Endothelial cell of umbilical vein (primary cell): ENCODE measurements around the gene ASB17. TPM values are rescaled to one million over a fixed set of nuclear protein-coding genes. Genes with fewer than 3 reads are reported as not detected.

Source experiments
- Bru-seq: library from RNA; stranded (reverse); fragments of 400-500 nt; gene quantifications from one replicate; lab custom pipeline; 2021; lab: Mats Ljungman, UMichigan
- BruChase-seq, 2 experiments: library from RNA; stranded (reverse); fragments of 400-500 nt; gene quantifications; one replicate each; lab custom pipeline; 2021; lab: Mats Ljungman, UMichigan
- BruUV-seq: library from RNA; stranded (reverse); fragments of 400-500 nt; replicated peaks from 2 replicates; lab custom pipeline; 2021; lab: Mats Ljungman, UMichigan
- CTCF ChIA-PET: fragments of 300-600, 350-600 bp; sonication (Branson Sonifier 250); formaldehyde crosslinking; loops from one replicate; lab custom pipeline; 2021; ENCODE audit warnings: antibody characterized with exemption, inconsistent platforms; lab: Charles Lee
- POLR2A ChIA-PET: fragments of 300-600, 350-600 bp; sonication (Branson Sonifier 250); formaldehyde crosslinking; loops from one replicate; lab custom pipeline; 2021; ENCODE audit warnings: antibody characterized with exemption, inconsistent platforms; lab: Charles Lee
- DNase-seq: peaks from one replicate; pipeline ENCODE4 v3.0.0-alpha.2; 2011; ENCODE audit warnings: low read depth, low spot score
- FAIRE-seq: peaks from 2 replicates; lab custom pipeline; 2011; peaks lifted over from hg19 to GRCh38; lab: Jason Lieb, UNC
- H2AFZ ChIP-seq: 2 replicates; pipeline ENCODE4 v1.6.0; 2012; ENCODE audit warnings: low read depth, low read length, control low read depth, inconsistent platforms
- H3K27ac ChIP-seq: 2 replicates; pipeline ENCODE4 v1.5.1; 2011; ENCODE audit warnings: low read depth, mild to moderate bottlenecking, control low read depth, low read length, moderate library complexity; ENCODE audit not compliant: insufficient read depth
- H3K27me3 ChIP-seq, 2 experiments: 2 replicates each; pipeline versions ENCODE4 v1.6.0 to v1.6.1; 2011; ENCODE audit warnings: low read length in 2 of 2, mixed read lengths in 1 of 2; ENCODE audit not compliant: control insufficient read depth in 2 of 2, insufficient read depth in 2 of 2
- H3K36me3 ChIP-seq, 2 experiments: 2 replicates in 1 of 2; 3 replicates in 1 of 2; pipeline ENCODE4 v1.5.1; 2011; ENCODE audit warnings: low read length in 2 of 2, mild to moderate bottlenecking in 1 of 2, moderate library complexity in 1 of 2; ENCODE audit not compliant: control insufficient read depth in 2 of 2, insufficient read depth in 2 of 2; ENCODE audit errors: extremely low read depth in 1 of 2
- H3K4me1 ChIP-seq: 3 replicates; pipeline ENCODE4 v1.5.1; 2011; ENCODE audit warnings: mild to moderate bottlenecking, low read length; ENCODE audit not compliant: control insufficient read depth, insufficient read depth; ENCODE audit errors: extremely low read depth
- H3K4me2 ChIP-seq: 2 replicates; pipeline ENCODE4 v1.6.1; 2011; ENCODE audit warnings: low read length, control low read depth, mixed read lengths; ENCODE audit not compliant: insufficient read depth
- H3K4me3 ChIP-seq, 3 experiments: fragments of 200-600 bp in 1 of 3; sonication (generic), shearing (Covaris generic) in 1 of 3; replicated peaks in 1 of 3; 2 replicates each; pipeline ENCODE4 v1.5.1; 2011 to 2016; ENCODE audit warnings: control low read depth in 3 of 3, low read length in 3 of 3, mild to moderate bottlenecking in 2 of 3, inconsistent platforms in 1 of 3, low read depth in 1 of 3, moderate library complexity in 1 of 3; ENCODE audit not compliant: insufficient read depth in 1 of 3
- H3K79me2 ChIP-seq: 2 replicates; pipeline ENCODE4 v1.6.0; 2012; ENCODE audit warnings: low read length, inconsistent platforms; ENCODE audit not compliant: control insufficient read depth, insufficient read depth
- H3K9ac ChIP-seq: replicated peaks from 2 replicates; pipeline ENCODE3; 2011; ENCODE audit warnings: low read length, control low read depth; ENCODE audit not compliant: insufficient read depth; ENCODE audit errors: extremely low read depth
- H3K9me1 ChIP-seq: replicated peaks from 3 replicates; pipeline ENCODE4 v1.6.0; 2011; ENCODE audit warnings: mild to moderate bottlenecking, low read length; ENCODE audit not compliant: control insufficient read depth, insufficient read depth; ENCODE audit errors: extremely low read depth
- H3K9me3 ChIP-seq: replicated peaks from 2 replicates; pipeline ENCODE4 v1.5.1; 2012; ENCODE audit warnings: low read length, inconsistent platforms; ENCODE audit not compliant: control insufficient read depth, insufficient read depth
- H4K20me1 ChIP-seq: replicated peaks from 2 replicates; pipeline ENCODE3; 2011; ENCODE audit warnings: mild to moderate bottlenecking, low read length; ENCODE audit not compliant: control insufficient read depth, insufficient read depth; ENCODE audit errors: extremely low read depth
- CTCF ChIP-seq, 2 donors: IDR thresholded peaks; 1 replicate in 1 of 2; 2 replicates in 1 of 2; pipeline ENCODE4 v1.5.1; 2011; ENCODE audit warnings: low read length in 2 of 2, mild to moderate bottlenecking in 2 of 2, moderate library complexity in 2 of 2, control low read depth in 1 of 2, inconsistent platforms in 1 of 2, low read depth in 1 of 2; ENCODE audit not compliant: insufficient read depth in 1 of 2; ENCODE audit errors: extremely low read depth in 1 of 2
- EZH2 ChIP-seq: IDR thresholded peaks from 2 replicates; pipeline ENCODE4 v1.6.1; 2012; ENCODE audit warnings: borderline replicate concordance, low read depth, mild to moderate bottlenecking, moderate library complexity, low read length, inconsistent platforms; ENCODE audit not compliant: severe bottlenecking
- FOS ChIP-seq: IDR thresholded peaks from 2 replicates; pipeline ENCODE4 v1.6.1; 2011; ENCODE audit warnings: mild to moderate bottlenecking, low read length, moderate library complexity, borderline replicate concordance; ENCODE audit not compliant: insufficient read depth
- GATA2 ChIP-seq: IDR thresholded peaks from 2 replicates; pipeline ENCODE4 v1.7.0; 2011; ENCODE audit warnings: low read depth, mild to moderate bottlenecking, moderate library complexity, mixed read lengths, low read length; ENCODE audit not compliant: insufficient read length, insufficient read depth
- JUN ChIP-seq: IDR thresholded peaks from 2 replicates; pipeline ENCODE4 v1.6.1; 2011; ENCODE audit warnings: borderline replicate concordance, low read depth; ENCODE audit not compliant: insufficient read length, insufficient read depth
- MAX ChIP-seq: IDR thresholded peaks from 2 replicates; pipeline ENCODE4 v1.6.1; 2011; ENCODE audit not compliant: insufficient read depth, insufficient read length
- MYC ChIP-seq: IDR thresholded peaks from one replicate; pipeline ENCODE4 v1.6.1; 2011; ENCODE audit warnings: mild to moderate bottlenecking, low read depth, low read length
- POLR2A ChIP-seq: IDR thresholded peaks from 2 replicates; pipeline ENCODE4 v1.6.1; 2012; ENCODE audit warnings: low read depth, mild to moderate bottlenecking, control low read depth, low read length
- POLR2AphosphoS5 ChIP-seq: IDR thresholded peaks from 2 replicates; pipeline ENCODE4 v1.6.1; 2012; ENCODE audit warnings: low read depth, mild to moderate bottlenecking, control low read depth, low read length, moderate library complexity; ENCODE audit not compliant: insufficient read depth
- dilution Hi-C: fragments of 300-500 bp; cut with MboI; formaldehyde crosslinking; loops from one replicate; pipeline ENCODE4 v1.15.0; 2019; ENCODE audit warnings: low sequenced_read_pairs; ENCODE audit not compliant: extremely low pct_ligation_motif_present
- intact Hi-C: fragments of 100-400 bp; cut with micrococcal nuclease; formaldehyde crosslinking; loops from one replicate; pipeline ENCODE4 v1.10.0; 2022
- long read RNA-seq: library from polyadenylated mRNA; stranded (forward); transcript quantifications from one replicate; pipeline ENCODE4 v2.0.0, GENCODE V29; 2021
- polyA minus RNA-seq, 3 experiments: library from RNA; depleted of rRNA, polyadenylated mRNA; stranded (reverse); fragments of >200 nt; gene quantifications; 1 replicate in 1 of 3; 2 replicates in 2 of 3; pipeline ENCODE4 v1.2.3, GENCODE V29; 2011
- polyA plus RNA-seq, 4 experiments: library from polyadenylated mRNA; depleted of rRNA in 3 of 4; stranded (reverse) in 3 of 4; unstranded in 1 of 4; fragments of >200 nt; gene quantifications; 2 replicates each; pipeline versions ENCODE4 v1.2.1 to v1.2.3, GENCODE V29; 2011 to 2012; ENCODE audit warnings: missing spikeins in 1 of 4
- total RNA-seq: library from RNA; stranded (reverse); gene quantifications from 2 replicates; pipeline ENCODE4 v1.2.3, GENCODE V29; 2021

Gene ASB17
- total RNA-seq (not detected in 2 replicates), polyA plus RNA-seq (not detected in 2 replicates), polyA minus RNA-seq (not detected in 2 replicates), Bru-seq, nascent RNA (not detected), BruChase-seq, experiment 1, labeled RNA remaining after a 6-hour chase (not detected), BruChase-seq, experiment 2, labeled RNA remaining after a 2-hour chase (not detected)
- not detected in 2 replicates for polyA plus RNA-seq (2011; cell fraction: cytosol; rRNA removed)
- polyA plus RNA-seq (2011; cell fraction: nucleus; rRNA removed), result not detected in 2 replicates
- polyA plus RNA-seq (2012), result not detected in 2 replicates
- not detected for polyA minus RNA-seq (2011; cell fraction: cytosol; rRNA and poly(A)+ RNA removed)
- not detected in 2 replicates for polyA minus RNA-seq (2011; cell fraction: nucleus; rRNA and poly(A)+ RNA removed)
- long read RNA-seq, partial matches to known transcripts, result 0 of 1 reads
- long read RNA-seq, other reads (novel, unspliced or antisense), result 1 of 1 reads

- intact Hi-C loops, result no loop called here
- Histone ChIP-seq H4K20me1 (no peaks in the 10 kb centered on the region), H3K4me3 (no peak within 1 kb of the TSS), H3K36me3 (no peaks in the 10 kb centered on the region), H3K27ac (no peak within 1 kb of the TSS), H3K9me1 (no peaks in the 10 kb centered on the region), H3K9me3 (no peaks in the 10 kb centered on the region), H2AFZ (no peak within 1 kb of the TSS), H3K4me2 (no peak within 1 kb of the TSS), H3K4me1 (no peaks in the 10 kb centered on the region), H3K27me3 (peaks cover 0 to 5% of the 10 kb centered on the region in 2 experiments), H3K79me2 (no peaks in the 10 kb centered on the region), H3K9ac (no peak within 1 kb of the TSS)
- ChIA-PET POLR2A (no interaction called here), CTCF (no interaction called here)
- FAIRE-seq, result no peak
- dilution Hi-C loops, result no loop called here
- TF ChIP-seq MAX, result no peak
- TF ChIP-seq JUN, result no peak
- no peak for TF ChIP-seq FOS
- no peak for TF ChIP-seq GATA2
- TF ChIP-seq EZH2, result no peak
- TF ChIP-seq MYC, result no peak
- no peak for TF ChIP-seq POLR2A
- TF ChIP-seq CTCF (IDR thresholded peaks at IDR 0.05; ENCODE audit: extremely low read depth in 1 of 2, insufficient read depth in 1 of 2, low read depth in 1 of 2, low read length in 2 of 2), result no peak
- TF ChIP-seq POLR2AphosphoS5, result no peak
- DNase-seq, result no peak
- BruUV-seq, result no TSS peak
These were observed at the start of gene ASB17 for GRCh38 chr1:75932304-75932703. Gene ASB17 (minus strand): TSS chr1:75932404. CDS start chr1:75932291, 113 bp downstream.
